B cell (primary cell): ENCODE measurements around the gene CCDC88C. TPM values are rescaled to one million over a fixed set of nuclear protein-coding genes. Genes with fewer than 3 reads are reported as not detected.

ENCODE experiments used
- ATAC-seq: fragments of 200-7000 bp; cut with Tn5 transposase; one replicate; pipeline ENCODE4 v1.10.0; 2021; ENCODE audit warnings: low read depth, mild to moderate bottlenecking, moderate number of reproducible peaks, moderate library complexity
- CTCF ChIA-PET: fragments of 350-600 bp; sonication (Branson Sonifier 250); formaldehyde crosslinking; loops from one replicate; lab custom pipeline; 2021; ENCODE audit warnings: antibody characterized with exemption, inconsistent platforms; lab: Charles Lee
- POLR2A ChIA-PET: fragments of 350-600 bp; sonication (Branson Sonifier 250); formaldehyde crosslinking; loops from one replicate; lab custom pipeline; 2021; ENCODE audit warnings: antibody characterized with exemption; lab: Charles Lee
- DNase-seq: peaks from one replicate; pipeline ENCODE4 v3.0.0; 2013
- H2AFZ ChIP-seq: 2 replicates; pipeline ENCODE4 v1.6.1; 2012; ENCODE audit warnings: mild to moderate bottlenecking, low read depth, low read length; ENCODE audit not compliant: insufficient read depth, poor library complexity, severe bottlenecking
- H3K27ac ChIP-seq, 2 donors: 1 replicate in 1 of 2; 2 replicates in 1 of 2; pipeline ENCODE4 v1.5.1; 2012 to 2013; ENCODE audit warnings: low read length in 2 of 2, mild to moderate bottlenecking in 2 of 2, moderate library complexity in 1 of 2
- H3K27me3 ChIP-seq, 4 experiments: fragments of 200-600 bp in 1 of 4; sonication (generic) in 1 of 4; replicated peaks in 1 of 4; 1 replicate in 2 of 4; 2 replicates in 2 of 4; pipeline versions ENCODE4 v1.6.1 to v1.7.0; 2013 to 2016; ENCODE audit warnings: low read length in 3 of 4, mild to moderate bottlenecking in 2 of 4, mixed read lengths in 1 of 4, moderate library complexity in 1 of 4; ENCODE audit not compliant: insufficient read depth in 4 of 4, control insufficient read depth in 3 of 4; ENCODE audit errors: control extremely low read depth in 1 of 4
- H3K36me3 ChIP-seq, 2 experiments: replicated peaks in 1 of 2; 1 replicate in 1 of 2; 2 replicates in 1 of 2; pipeline versions ENCODE4 v1.6.1 to v1.7.1; 2013; ENCODE audit warnings: low read length in 1 of 2; ENCODE audit not compliant: insufficient read depth in 2 of 2, control insufficient read depth in 1 of 2; ENCODE audit errors: control extremely low read depth in 1 of 2, extremely low read depth in 1 of 2
- H3K4me1 ChIP-seq, 2 donors: fragments of 200-600 bp in 1 of 2; sonication (generic) in 1 of 2; 1 replicate in 1 of 2; 2 replicates in 1 of 2; pipeline versions ENCODE4 v1.5.1 to v1.6.1; 2013 to 2017; ENCODE audit warnings: low read length in 2 of 2; ENCODE audit not compliant: control insufficient read depth in 2 of 2, insufficient read depth in 2 of 2
- H3K4me2 ChIP-seq: replicated peaks from 2 replicates; pipeline ENCODE3; 2012; ENCODE audit warnings: mild to moderate bottlenecking, low read depth, low read length; ENCODE audit not compliant: poor library complexity, severe bottlenecking
- H3K4me3 ChIP-seq, 5 experiments: fragments of 200-600 bp in 1 of 5; sonication (generic) in 1 of 5; 1 replicate in 3 of 5; 2 replicates in 2 of 5; pipeline versions ENCODE4 v1.5.1 to v1.7.0; 2011 to 2016; ENCODE audit warnings: low read length in 4 of 5, mild to moderate bottlenecking in 4 of 5, low read depth in 2 of 5, control low read depth in 1 of 5, moderate library complexity in 1 of 5; ENCODE audit not compliant: insufficient read depth in 1 of 5; ENCODE audit errors: control extremely low read depth in 1 of 5, extremely low read depth in 1 of 5
- H3K79me2 ChIP-seq: fragments of 200-600 bp; sonication (generic); one replicate; pipeline ENCODE4 v1.6.0; 2016; ENCODE audit warnings: low read length; ENCODE audit not compliant: control insufficient read depth, insufficient read depth
- H3K9ac ChIP-seq: fragments of 200-600 bp; sonication (generic); 2 replicates; pipeline ENCODE4 v1.6.1; 2017; ENCODE audit warnings: mild to moderate bottlenecking, low read length, moderate library complexity
- H3K9me3 ChIP-seq, 3 donors: one replicate each; pipeline versions ENCODE4 v1.6.1 to v1.7.1; 2013; ENCODE audit warnings: low read length in 2 of 3; ENCODE audit not compliant: control insufficient read depth in 2 of 3, insufficient read depth in 1 of 3; ENCODE audit errors: control extremely low read depth in 1 of 3
- H4K20me1 ChIP-seq: 2 replicates; pipeline ENCODE4 v1.6.0; 2012; ENCODE audit warnings: mild to moderate bottlenecking, low read length; ENCODE audit not compliant: insufficient read depth, control insufficient read depth, poor library complexity, severe bottlenecking
- H3K27ac Mint-ChIP-seq: one replicate; pipeline ENCODE4 v1.8.0; 2021; ENCODE audit warnings: mixed read lengths
- H3K27me3 Mint-ChIP-seq: one replicate; pipeline ENCODE4 v1.8.0; 2021; ENCODE audit warnings: mixed read lengths
- H3K4me1 Mint-ChIP-seq: one replicate; pipeline ENCODE4 v1.8.0; 2021; ENCODE audit warnings: mixed read lengths
- H3K4me3 Mint-ChIP-seq: one replicate; pipeline ENCODE4 v1.8.0; 2021; ENCODE audit warnings: mixed read lengths
- H3K9me3 Mint-ChIP-seq: one replicate; pipeline ENCODE4 v1.8.0; 2022; ENCODE audit warnings: mixed read lengths; ENCODE audit not compliant: insufficient read depth
- CTCF ChIP-seq: fragments of 200-600 bp; IDR thresholded peaks from one replicate; pipeline ENCODE4 v1.8.0; 2022; ENCODE audit warnings: antibody characterized with exemption, mild to moderate bottlenecking
- EZH2 ChIP-seq: IDR thresholded peaks from 2 replicates; pipeline ENCODE4 v1.6.1; 2012; ENCODE audit warnings: borderline replicate concordance, low read depth, mild to moderate bottlenecking, moderate library complexity, low read length; ENCODE audit not compliant: insufficient read depth, poor library complexity, severe bottlenecking
- WGBS: methylation state at CpG from one replicate; pipeline ENCODE4 v1.1.5; 2013; ENCODE audit warnings: missing lambda C conversion rate; ENCODE audit not compliant: insufficient coverage; 5-methylcytosine and 5-hydroxymethylcytosine counted together
- intact Hi-C: fragments of 100-400 bp; cut with micrococcal nuclease; formaldehyde crosslinking; loops from one replicate; pipeline ENCODE4 v1.10.0; 2022
- polyA plus RNA-seq: library from polyadenylated mRNA; depleted of rRNA; stranded (reverse); fragments of >200 nt; gene quantifications from 2 replicates; pipeline ENCODE4 v1.2.3, GENCODE V29; 2012
- total RNA-seq, 2 donors: library from RNA; stranded (reverse); fragments of 120-200 nt in 1 of 2; gene quantifications; 1 replicate in 1 of 2; 2 replicates in 1 of 2; pipeline versions ENCODE4 v1.2.3 to v1.2.4, GENCODE V29; 2013 to 2022

CCDC88C gene
- total and polyA plus RNA-seq, 2 donors (not counting 1 experiment from before 2014, with no cell fraction given), result 98.7 to 181 TPM

- ATAC-seq (no peak), DNase-seq (no peak)
- WGBS, result over 99% methylated on average over 15 of the region's 16 CpGs
- POLR2A ChIA-PET, result interaction anchor here (0.5 kb wide), 1 partner anchor 119 kb away, joined by 3 read pairs; no protein-coding TSS in a partner anchor
- CTCF ChIA-PET, result interaction anchor here (1.2 to 2.2 kb wide), 5 partner anchors 10 to 124 kb away, joined by 3 to 11 read pairs (median 6); no protein-coding TSS in a partner anchor
- H3K4me3 ChIP-seq, result no peak overlapping the region
- no peak overlapping the region for H3K9ac ChIP-seq
- peaks cover 57% of the 10 kb centered on the region for H3K79me2 ChIP-seq
- no peaks in the 10 kb centered on the region for H3K9me3 Mint-ChIP-seq
- no peaks in the 10 kb centered on the region for H3K9me3 ChIP-seq
- H3K27me3 Mint-ChIP-seq, result no peaks in the 10 kb centered on the region
- no peak overlapping the region for H3K27ac Mint-ChIP-seq
- no peak for TF ChIP-seq CTCF
- no peak for TF ChIP-seq EZH2
- intact Hi-C loops, result no loop called here
- no peak overlapping the region for H3K4me2 ChIP-seq
- no peak overlapping the region for H2AFZ ChIP-seq
- no peaks in the 10 kb centered on the region for H3K27me3 ChIP-seq
- H3K27ac ChIP-seq, result no peak overlapping the region
- H3K4me3 Mint-ChIP-seq, result no peak overlapping the region
- no peaks in the 10 kb centered on the region for H3K4me1 ChIP-seq
- peaks cover 4% of the 10 kb centered on the region for H3K4me1 Mint-ChIP-seq
- H4K20me1 ChIP-seq, result peaks cover 52% of the 10 kb centered on the region
- H3K36me3 ChIP-seq, result peaks cover 4 to 97% of the 10 kb centered on the region in 2 experiments
Measured at GRCh38 chr14:91297081-91297711, 120.4 kb downstream of the CCDC88C start.
